NCI-H345 (cell line): ENCODE results near the gene ADARB2.

Experiments
- DNase-seq: peaks from one replicate; lab custom pipeline; 2025; lab: John Stamatoyannopoulos, UW

ADARB2 gene

GRCh38 chr10:1130995-1131790 is 606.1 kb downstream of the ADARB2 start:
- no peak for DNase-seq

GRCh38 chr10:1130226-1130625 is 607.1 kb downstream of the ADARB2 start:
- DNase-seq, result no peak

GRCh38 chr10:1128649-1129048 is 608.7 kb downstream of the ADARB2 start:
- DNase-seq, result no peak

- no peak for DNase-seq
Observed at GRCh38 chr10:1128115-1128514, 609.2 kb downstream of the ADARB2 start.

- DNase-seq, result no peak
Observed at GRCh38 chr10:1127629-1128028, 609.7 kb downstream of the ADARB2 start.
